Putamen (tissue), 1 donor: ENCODE data around the gene ZFY.
"Not testable (repeated sequence)": the region's sequence is repeated elsewhere in the genome, so short reads cannot be mapped to it uniquely, and the experiment has no call there.

Experiments used
- DNase-seq: peaks from one replicate; pipeline ENCODE4 v3.0.0-alpha.2; 2016; ENCODE audit warnings: low spot score

Gene ZFY

DNA sequence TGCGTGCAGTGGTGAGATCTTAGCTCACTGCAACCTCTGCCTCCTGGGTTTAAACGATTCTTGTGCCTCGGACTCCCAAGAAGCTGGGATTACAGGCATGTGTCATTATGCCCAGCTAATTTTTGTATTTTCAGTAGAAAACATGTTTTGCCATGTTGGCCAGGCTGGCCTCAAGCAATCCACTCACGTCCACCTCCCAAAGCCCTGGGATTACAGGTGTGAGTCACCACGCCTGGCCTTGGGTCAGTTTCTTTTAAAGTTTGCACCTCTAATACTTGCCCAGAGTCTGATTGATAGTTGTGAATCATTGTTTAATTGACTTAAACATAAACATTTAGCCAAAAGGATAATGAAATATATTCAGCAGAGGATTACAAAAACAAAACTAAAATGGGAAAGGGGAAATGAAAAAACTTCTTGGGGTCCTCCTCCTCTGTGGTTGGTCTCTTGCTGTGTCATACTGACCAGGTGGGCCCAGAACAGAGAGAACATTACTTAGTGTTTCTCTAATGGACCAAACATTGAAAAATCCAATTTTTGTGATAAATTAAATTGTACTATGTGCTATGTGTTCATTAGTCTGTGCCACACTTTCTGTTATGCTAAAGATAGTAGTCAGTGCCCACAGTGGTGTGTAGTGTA, 38.0 kb downstream of the ZFY start:
- DNase-seq = no peak

DNA sequence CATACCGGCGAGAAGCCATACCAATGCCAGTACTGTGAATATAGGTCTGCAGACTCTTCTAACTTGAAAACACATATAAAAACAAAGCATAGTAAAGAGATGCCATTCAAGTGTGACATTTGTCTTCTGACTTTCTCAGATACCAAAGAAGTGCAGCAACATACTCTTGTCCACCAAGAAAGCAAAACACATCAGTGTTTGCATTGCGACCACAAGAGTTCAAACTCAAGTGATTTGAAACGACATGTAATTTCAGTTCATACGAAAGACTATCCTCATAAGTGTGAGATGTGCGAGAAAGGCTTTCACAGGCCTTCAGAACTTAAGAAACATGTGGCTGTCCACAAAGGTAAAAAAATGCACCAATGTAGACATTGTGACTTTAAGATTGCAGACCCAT, 44.1 kb downstream of the ZFY start:
- no peak for DNase-seq

DNA sequence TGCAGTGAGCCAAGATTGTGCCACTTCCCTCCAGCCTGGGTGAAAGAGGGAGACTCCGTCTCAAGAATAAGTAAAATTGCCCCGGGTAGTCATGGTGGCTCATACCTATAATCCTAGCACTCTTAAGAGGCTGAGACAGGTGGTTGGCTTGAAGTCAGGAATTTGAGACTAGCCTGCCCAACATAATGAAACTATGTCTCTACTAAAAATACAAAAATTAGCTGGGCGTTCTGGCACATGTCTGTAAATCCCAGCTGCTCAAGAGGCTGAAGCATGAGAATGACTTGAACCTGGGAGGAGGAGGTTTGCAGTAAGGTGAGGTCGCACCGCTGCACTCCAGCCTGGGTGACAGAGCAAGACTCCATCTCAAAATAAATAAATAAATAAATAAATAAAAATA, 49.3 kb downstream of the ZFY start:
- no peak for DNase-seq

DNA sequence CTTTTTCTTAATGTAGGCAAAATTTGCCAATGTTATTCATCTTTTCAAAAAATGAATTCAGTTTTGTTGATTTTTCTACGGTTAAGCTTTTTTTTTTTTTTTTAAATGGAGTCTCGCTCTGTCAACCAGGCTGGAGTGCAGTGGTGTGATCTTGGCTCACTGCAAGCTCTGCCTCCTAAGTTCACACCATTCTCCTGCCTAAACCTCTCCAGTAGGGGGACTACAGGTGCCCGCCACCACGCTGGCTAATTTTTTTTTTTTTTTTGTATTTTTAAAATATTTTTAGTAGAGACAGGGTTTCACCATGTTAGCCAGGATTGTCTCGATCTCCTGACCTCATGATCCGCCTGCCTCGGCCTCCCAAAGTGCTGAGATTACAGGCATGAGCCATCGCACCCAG, 52.0 kb downstream of the ZFY start:
- not testable (repeated sequence) for DNase-seq

DNA sequence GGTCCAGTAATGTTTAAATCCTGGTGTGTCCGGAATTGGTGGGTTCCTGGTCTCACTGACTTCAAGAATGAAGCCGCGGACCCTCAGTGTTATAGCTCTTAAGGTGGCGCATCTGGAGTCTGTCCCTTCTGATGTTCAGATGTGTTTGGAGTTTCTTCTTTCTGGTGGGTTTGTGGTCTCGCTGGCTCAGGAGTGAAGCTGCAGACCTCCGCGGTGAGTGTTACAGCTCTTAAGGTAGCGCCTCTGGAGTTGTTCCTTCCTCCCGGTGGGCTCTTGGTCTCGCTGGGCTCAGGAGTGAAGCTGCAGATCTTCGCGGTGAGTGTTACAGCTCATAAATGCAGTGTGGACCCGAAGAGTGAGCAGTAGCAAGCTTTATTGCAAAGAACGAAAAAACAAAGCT, 62.2 kb downstream of the ZFY start:
- not testable (repeated sequence) for DNase-seq

DNA sequence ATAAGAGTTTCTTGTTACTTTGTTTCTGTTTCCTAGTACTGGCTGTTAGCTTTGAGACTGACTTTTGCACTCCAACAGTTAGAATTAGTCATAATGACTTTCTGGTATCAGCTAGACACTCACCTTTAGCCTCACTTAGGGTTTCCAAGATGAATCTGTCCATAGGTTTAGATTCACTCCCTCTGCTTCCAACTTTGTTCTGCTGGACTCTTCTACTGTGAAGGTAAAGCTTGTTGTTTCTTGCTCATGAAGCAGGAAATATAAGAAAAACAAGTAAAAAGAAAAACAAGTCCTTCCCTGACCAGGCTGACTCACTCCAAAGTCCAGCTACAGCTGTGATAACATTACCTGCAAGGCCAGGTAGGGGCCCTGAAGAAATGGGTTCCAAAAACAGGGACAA, 67.0 kb downstream of the ZFY start:
- DNase-seq = no peak

DNA sequence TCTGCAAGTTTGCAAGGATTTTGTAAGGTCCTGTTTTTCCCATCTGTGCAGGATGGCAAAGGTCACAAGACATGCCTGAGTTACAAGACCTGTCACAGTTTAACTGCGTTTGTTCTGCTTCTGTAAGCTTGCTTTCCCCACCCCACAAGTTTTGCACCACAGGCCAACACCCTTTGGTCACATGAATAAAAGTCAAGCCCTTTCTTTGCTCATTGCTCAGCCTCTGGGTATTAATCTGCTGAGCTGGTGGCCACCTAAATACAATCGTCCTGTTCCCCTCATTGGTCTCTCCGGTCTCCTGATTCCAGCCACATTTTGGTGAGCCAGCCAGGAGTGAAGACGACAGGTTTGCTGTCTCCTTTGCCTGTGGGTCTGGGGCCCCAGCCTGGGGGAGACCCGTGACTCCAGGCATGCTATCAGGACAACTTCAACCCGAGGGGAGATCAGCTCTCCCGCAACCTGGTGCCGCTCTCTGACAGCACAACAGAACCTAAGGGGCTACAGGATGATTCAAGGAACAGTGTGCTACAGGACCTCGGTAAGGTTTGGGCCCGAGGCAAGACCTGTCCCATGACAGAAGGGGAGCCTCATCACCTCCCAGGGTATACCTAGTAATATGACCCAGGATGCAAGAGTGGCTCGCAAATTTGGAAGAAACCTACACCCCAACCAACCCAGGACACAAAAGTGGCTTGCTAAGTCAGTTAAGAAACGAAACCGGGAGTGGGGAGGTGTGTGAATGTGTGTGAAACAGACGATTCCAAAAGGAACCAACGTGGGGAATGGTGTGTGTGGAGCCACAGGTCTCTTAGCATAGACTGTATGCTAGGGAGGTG, 67.7 kb downstream of the ZFY start:
- DNase-seq = no peak

DNA sequence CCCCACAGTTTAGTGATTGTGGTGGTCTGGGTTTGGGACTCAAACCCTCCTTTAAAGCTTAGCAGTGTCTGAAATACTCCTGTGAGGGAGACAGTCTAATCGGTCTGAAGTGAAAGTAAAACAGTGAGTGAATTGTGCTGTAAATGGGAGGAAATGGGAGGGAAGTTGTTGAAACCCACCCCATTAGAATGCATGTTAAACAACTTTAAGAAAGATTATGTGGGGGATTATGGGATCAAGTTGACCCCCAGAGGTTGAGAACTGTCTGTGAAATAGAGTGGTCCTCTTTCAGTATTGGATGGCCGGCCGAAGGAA, 68.3 kb downstream of the ZFY start:
- DNase-seq = no peak

DNA sequence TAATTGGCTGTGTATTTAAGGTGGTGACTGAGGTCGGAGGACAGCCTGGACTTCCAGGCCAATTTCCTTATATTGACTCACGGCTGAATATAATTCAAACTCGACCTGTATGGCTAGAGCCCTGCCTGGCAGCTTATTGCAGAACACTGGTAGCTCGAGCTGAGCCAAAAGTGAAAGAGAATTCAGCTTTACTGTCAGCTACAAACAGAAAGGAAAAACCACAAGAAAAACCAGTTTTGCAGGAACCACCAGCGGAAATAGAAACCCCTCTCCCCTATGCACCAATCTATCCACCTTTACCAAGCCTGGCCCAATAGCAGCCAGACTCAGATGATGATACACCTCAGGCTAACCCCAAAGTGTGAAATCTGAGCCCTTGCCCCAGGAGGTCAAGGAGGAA, 68.7 kb downstream of the ZFY start:
- no peak for DNase-seq

DNA sequence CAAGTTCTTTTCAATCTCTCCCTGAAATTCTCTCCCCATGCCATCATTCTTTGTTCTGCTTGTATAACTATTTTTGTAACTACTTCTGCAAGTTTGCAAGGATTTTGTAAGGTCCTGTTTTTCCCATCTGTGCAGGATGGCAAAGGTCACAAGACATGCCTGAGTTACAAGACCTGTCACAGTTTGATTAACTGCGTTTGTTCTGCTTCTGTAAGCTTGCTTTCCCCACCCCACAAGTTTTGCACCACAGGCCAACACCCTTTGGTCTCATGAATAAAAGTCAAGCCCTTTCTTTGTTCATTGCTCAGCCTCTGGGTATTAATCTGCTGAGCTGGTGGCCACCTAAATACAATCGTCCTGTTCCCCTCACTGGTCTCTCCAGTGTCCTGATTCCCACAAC, 70.8 kb downstream of the ZFY start:
- not testable (repeated sequence) for DNase-seq

DNA sequence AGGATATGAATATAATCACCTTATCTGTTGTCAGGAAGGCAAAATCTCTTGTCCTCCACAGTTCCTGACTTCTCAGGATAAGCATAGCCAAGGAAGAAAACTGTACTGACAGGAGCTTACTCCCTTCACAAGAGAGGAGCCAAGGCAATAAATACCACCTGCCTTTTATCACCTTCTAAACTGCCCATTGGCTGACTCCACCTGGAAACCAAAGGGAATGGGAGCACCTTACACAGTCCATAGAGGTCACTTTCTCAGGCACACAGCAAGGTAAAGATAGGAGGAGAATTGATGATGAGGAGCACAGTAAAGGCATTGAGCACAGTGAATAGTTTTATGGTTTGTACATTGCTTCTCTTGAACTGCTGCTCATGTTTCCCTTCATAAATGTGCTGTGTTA, 72.8 kb downstream of the ZFY start:
- no peak for DNase-seq

DNA sequence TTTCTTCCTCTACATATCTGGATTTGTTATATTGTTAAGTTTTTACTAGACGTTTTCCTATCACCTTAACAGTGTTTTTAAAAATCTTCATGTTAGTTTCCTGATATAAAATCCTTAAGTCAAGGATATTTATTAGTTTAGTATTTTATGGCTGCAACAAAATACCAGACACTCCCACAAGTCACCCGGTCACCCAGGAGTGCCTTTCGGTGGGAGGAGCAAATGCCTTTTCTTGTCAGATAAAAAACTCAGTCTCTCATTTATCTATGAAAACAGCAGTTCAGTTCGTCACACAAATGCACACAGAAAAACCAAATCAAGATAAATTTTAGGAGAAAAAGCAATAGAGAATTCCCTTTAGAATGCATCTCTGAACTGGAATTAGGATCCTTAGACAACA, 77.0 kb downstream of the ZFY start:
- DNase-seq = no peak

DNA sequence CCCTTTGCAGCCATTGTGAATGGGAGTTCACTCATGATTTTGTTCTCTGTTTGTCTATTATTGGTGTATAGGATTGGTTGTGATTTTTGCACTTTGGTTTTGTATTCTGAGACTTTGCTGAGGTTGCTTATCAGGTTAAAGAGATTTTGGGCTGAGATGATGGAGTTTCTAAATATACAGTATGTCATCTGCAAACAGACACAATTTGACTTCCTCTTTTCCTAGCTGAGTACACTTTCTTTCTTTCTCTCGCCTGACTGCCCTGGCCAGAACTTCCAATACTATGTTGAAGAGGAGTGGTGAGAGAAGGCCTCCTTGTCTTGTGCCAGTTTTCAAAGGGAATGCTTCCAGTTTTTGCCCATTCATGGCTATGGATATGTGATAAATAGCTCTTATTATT, 81.4 kb downstream of the ZFY start:
- DNase-seq = no peak

DNA sequence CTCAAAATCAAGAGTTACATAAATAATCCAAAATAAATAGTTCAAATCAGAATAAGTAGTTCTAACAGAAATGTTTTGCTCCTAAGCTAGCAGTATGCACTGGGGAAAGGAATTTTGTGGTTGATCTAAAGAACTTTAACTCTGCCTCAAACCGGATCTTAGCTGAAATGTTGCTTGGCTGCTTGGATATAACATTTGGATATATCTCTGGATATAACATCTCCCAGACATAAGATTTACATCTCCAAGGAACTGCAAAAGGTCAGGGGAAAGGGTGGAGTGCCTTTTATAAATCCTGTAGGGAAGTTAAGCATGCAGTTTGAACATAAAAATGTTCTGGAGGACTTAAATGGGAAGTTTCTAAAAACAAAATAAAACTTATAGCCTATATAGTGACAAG, 83.4 kb downstream of the ZFY start:
- no peak for DNase-seq

DNA sequence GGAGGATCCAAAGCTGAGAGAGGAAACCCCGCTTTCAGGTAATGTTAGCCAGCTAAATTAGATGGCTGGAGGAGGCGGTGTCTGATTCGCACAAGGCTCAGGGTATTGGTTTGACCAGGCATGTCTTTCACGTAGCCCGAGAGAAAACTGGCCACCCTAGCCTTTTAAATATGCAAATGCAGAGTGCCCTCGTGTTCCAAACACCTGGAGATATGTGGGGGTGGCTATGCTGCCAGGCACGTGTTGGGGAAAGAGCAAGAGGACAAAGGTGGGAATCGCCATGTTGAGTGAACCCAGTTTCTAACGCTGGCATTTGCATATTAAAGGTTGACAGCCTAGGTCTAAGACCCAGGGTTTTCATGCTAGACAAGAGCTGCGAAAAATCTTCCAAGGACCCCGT, 84.4 kb downstream of the ZFY start:
- no peak for DNase-seq

DNA sequence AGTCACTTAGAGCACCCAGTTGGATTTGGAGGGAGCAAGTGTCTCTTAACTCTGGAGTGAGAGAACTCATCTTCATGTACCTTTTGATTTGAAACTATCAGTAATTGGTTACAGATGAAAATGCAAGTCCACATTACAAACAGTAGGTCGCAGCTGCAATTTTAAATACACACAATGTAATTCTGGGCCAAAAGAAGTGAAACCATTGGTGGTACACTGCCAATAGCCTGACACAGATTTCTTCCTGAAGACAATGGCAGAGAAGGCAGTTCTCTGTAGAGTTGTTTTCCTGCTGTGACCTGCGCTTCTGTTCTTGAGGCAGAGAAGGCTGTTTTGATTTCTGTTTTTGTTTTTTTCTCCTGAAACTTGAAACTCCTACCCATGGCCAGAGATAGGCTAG, 86.0 kb downstream of the ZFY start:
- DNase-seq = no peak

DNA sequence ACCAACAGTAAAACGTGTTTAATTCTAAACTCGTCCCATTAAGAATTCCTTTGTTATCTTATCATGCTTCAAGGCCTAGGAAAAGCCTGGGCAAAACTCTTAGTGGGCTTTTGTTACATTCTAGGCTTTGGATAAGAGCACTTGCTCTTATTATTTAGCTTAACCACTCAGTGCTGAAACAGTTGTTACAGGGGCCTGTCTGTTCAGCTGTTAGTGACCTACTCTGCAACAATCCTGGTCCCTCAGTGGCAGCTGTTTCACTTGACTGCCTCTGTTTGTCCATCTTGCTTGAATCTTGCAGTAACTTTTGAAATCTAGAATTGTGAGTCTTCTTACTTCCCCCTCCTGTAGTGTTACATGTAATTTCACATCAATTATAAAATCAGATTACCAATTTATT, 88.4 kb downstream of the ZFY start:
- no peak for DNase-seq

DNA sequence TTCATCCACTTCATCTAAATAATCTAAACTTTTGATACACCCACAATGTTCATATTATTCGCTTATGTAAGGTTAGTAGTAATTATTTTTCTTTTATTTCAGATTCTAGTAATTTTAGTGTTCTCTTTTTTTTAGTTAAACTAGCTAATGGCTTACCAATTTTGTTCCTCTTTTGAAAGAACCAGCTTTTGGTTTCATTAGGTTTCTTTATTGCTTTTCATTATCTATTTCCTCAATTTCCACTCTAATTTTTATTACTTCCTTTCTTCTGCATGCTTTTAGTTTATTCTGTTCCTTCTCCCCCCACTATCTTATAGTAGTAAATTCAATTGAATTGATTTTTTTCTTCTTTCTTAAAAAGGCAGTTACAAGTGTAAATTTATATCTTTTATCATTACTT, 90.2 kb downstream of the ZFY start:
- no peak for DNase-seq
